Subcutaneous abdominal adipose tissue (tissue), 5 donors: ENCODE measurements around the gene RNF112.

Source experiments
- H3K27ac ChIP-seq: one replicate; pipeline ENCODE4 v1.7.0; 2013; ENCODE audit warnings: low read depth, mild to moderate bottlenecking, inconsistent platforms, low read length, moderate library complexity
- H3K27me3 ChIP-seq, 5 donors: one replicate each; pipeline ENCODE4 v1.7.0; 2013; ENCODE audit warnings: low read length in 5 of 5, inconsistent platforms in 1 of 5; ENCODE audit not compliant: control insufficient read depth in 5 of 5, insufficient read depth in 4 of 5
- H3K36me3 ChIP-seq, 5 donors: one replicate each; pipeline ENCODE4 v1.7.0; 2013; ENCODE audit warnings: low read length in 5 of 5; ENCODE audit not compliant: control insufficient read depth in 5 of 5, insufficient read depth in 5 of 5
- H3K4me1 ChIP-seq, 5 donors: one replicate each; pipeline ENCODE4 v1.7.0; 2013; ENCODE audit warnings: low read length in 5 of 5, mild to moderate bottlenecking in 3 of 5, moderate library complexity in 1 of 5; ENCODE audit not compliant: control insufficient read depth in 5 of 5, insufficient read depth in 5 of 5
- H3K4me3 ChIP-seq, 5 donors: one replicate each; pipeline ENCODE4 v1.7.0; 2013; ENCODE audit warnings: low read length in 5 of 5, low read depth in 1 of 5
- H3K9ac ChIP-seq, 5 donors: one replicate each; pipeline ENCODE4 v1.7.0; 2013; ENCODE audit warnings: low read length in 5 of 5, mild to moderate bottlenecking in 4 of 5, moderate library complexity in 3 of 5
- H3K9me3 ChIP-seq, 5 donors: one replicate each; pipeline ENCODE4 v1.7.0; 2013; ENCODE audit warnings: low read length in 5 of 5; ENCODE audit not compliant: control insufficient read depth in 5 of 5
- donor health status: healthy.
- donor health status: healthy.
- donor health status: healthy.
- donor health status: healthy.
- donor health status: healthy.

RNF112 gene

DNA sequence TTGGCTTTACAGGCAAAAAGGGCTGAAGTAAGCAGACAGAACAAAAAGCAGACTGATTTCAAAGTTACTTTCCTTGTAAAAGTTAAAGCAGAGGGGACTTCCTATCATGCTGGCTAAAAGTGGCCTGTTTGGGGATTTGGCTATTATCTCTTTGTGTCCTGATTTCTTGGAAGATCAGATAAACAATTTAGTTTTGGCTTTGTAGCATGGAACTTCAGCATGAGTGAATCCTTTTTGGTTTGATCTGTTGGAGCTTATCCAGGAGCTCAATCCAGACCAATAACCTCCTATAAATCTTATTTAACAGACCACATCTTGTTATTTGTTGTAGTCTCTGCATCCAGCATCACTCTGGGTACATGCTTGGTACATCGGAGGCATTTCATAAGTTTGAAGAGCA lies 8.9 kb upstream of the RNF112 start:
- H3K9ac ChIP-seq = no peak overlapping the region
- no peak overlapping the region for H3K27ac ChIP-seq
- H3K4me1 ChIP-seq = peaks cover 0 to 29% (median 27%) of the 10 kb centered on the region in 5 donors

DNA sequence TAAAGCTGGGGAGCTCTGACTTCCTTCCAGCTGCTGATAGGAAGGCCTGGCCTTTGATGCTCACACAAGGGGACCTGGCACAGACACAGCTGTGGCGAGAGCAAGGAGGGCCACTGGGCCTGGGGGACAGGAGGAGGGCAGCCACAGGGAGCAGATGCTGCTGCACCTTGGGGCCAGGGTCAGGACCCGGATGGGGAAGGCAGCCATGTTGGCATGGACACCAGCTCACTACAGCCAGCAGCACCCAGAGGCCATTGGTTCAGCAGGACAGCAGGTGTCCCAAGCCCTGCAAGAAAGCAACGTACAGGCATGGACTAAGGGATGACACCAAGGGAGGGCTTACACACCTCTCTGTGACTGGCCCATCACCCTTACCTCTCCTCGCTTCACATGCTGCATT lies 8.0 kb upstream of the RNF112 start:
- H3K4me1 ChIP-seq = peaks cover 0 to 23% (median 21%) of the 10 kb centered on the region in 5 donors
- H3K27me3 ChIP-seq = no peaks in the 10 kb centered on the region
- no peaks in the 10 kb centered on the region for H3K9me3 ChIP-seq
- no peaks in the 10 kb centered on the region for H3K36me3 ChIP-seq
- H3K27ac ChIP-seq = no peak overlapping the region
- H3K9ac ChIP-seq = no peak overlapping the region
- no peak overlapping the region for H3K4me3 ChIP-seq

More for the DNA sequence above, 8.9 kb upstream of the RNF112 start:
- no peaks in the 10 kb centered on the region for H3K27me3 ChIP-seq
- H3K4me3 ChIP-seq = no peak overlapping the region
- H3K9me3 ChIP-seq = no peaks in the 10 kb centered on the region
- no peaks in the 10 kb centered on the region for H3K36me3 ChIP-seq

DNA sequence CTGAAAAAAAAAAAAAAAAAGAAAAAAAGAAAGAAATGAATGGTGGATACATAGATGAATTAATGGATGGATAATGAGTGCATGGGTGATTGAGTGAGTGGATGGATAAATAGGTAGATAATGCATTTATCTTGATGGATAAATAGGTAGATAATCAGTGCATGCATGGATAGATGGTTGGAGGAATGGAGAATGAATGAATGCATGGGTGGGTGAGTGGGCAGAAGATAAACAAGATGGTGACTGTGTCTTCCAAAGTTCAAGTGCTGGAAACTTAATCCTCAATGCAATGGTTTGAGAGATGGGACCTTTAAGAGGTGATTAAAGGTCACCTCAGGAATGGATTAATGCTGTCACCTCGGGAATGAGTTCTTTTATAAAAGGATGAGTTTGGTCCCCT lies 6.8 kb upstream of the RNF112 start:
- Histone ChIP-seq H3K36me3 (no peaks in the 10 kb centered on the region), H3K27me3 (no peaks in the 10 kb centered on the region), H3K4me1 (peaks cover 0 to 12% (median 9%) of the 10 kb centered on the region in 5 donors), H3K4me3 (no peak overlapping the region), H3K9me3 (no peaks in the 10 kb centered on the region), H3K27ac (no peak overlapping the region), H3K9ac (no peak overlapping the region)

DNA sequence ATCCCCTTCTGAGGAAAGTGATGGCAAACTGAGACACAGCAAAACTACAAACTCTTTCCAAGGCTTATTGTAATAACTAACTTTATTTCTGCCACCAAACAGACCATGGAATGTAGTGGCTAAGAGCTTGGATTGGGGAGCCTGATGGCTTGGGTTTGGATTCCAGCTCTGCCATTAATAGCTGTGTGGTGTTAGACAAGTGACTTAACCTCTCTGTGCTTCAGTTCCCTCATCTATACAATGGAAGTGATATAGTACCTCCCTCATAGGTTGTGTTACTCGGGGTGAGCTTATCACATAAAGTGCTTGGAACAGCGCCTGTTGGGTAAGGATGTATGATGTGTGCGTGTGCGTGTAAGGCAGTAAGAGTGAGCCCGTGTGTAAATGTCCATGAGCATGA lies 5.9 kb upstream of the RNF112 start:
- H3K27me3 ChIP-seq = no peaks in the 10 kb centered on the region
- no peaks in the 10 kb centered on the region for H3K9me3 ChIP-seq
- no peak overlapping the region for H3K9ac ChIP-seq
- no peak overlapping the region for H3K27ac ChIP-seq
- no peaks in the 10 kb centered on the region for H3K36me3 ChIP-seq
- H3K4me1 ChIP-seq = peaks cover 0 to 6% (median 1%) of the 10 kb centered on the region in 5 donors
- no peak overlapping the region for H3K4me3 ChIP-seq

DNA sequence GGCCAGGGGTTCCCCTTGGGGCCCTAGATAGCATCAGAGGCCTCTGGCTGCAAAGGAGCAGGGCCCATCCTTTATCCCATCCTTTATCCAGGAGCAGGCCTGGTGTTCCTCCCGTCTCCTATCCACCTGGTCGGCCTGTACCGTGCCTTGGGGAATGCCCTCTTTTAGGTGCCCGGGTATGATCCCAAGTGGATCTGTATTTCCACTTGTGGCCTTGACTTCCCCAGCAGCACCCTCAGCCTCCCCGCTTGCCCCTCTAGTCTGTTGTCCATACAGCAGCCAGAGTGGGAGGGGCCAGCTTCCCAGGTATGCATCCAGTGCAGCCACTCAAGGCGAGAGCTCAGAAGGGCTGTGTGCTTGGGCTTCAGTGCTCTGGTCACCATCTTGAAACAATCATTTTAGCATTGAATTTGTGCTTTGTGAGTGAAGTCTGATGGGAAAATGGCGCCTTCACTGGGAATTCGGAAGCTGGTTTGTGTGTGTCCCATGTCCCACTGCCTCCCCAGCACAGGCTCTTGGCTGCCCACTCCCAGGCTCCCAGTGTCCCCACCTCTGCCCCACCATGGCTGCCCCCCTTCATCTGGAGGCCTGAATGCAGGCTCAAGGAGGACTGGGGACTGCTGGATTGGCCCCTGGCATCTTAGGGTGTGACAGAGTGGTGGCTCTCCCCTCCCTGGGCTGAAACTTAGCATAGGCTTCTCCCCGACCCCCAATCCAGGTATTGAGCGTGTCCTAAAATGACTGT lies 3.3 kb upstream of the RNF112 start:
- Histone ChIP-seq H3K36me3 (no peaks in the 10 kb centered on the region), H3K9ac (no peak overlapping the region), H3K27me3 (peaks cover 0 to 4% (median 3%) of the 10 kb centered on the region in 5 donors), H3K4me1 (peaks cover 0 to 13% (median 0%) of the 10 kb centered on the region in 5 donors), H3K9me3 (no peaks in the 10 kb centered on the region), H3K27ac (no peak overlapping the region), H3K4me3 (no peak overlapping the region)

DNA sequence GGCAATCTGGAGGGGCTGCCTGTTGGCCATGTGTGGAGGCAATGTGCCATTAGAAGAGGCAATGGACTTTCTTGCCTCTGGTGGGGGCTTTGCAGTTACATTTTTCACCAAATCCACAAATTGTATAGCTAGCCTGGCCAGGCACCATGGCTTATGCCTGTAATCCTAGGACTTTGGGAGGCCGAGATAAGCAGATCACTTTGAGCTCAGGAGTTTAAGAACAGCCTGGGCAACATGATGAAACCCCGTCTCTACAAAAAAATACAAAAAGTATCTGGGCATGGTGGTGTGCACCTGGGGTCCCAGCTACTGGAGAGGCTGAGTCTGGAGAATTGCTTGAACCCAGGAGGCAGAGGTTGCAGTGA lies 2.7 kb upstream of the RNF112 start:
- no peaks in the 10 kb centered on the region for H3K36me3 ChIP-seq
- peaks cover 0 to 4% (median 3%) of the 10 kb centered on the region in 5 donors for H3K27me3 ChIP-seq
- H3K9ac ChIP-seq = no peak overlapping the region
- no peak overlapping the region for H3K4me3 ChIP-seq
- H3K4me1 ChIP-seq = peaks cover 0 to 13% (median 0%) of the 10 kb centered on the region in 5 donors
- no peaks in the 10 kb centered on the region for H3K9me3 ChIP-seq
- no peak overlapping the region for H3K27ac ChIP-seq

DNA sequence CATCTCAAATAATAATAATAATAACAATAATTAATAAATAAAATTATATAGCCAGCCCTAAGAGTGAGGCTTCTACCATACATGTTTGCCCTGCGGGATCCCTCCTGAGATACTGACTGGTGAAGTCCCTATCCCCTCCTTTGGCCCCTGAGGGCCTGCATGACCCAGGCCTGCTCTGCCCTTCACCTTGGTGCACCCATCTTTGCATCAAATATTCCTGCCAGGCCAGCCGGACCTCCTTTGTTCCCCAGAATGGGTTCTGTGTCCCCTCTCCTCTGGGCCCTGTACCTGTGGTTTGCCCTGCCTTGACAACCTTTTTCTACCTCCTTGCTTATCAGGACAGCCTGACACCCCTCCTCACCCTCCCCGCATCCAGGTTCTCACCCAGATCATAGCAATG lies 2.0 kb upstream of the RNF112 start:
- Histone ChIP-seq H3K4me3 (no peak overlapping the region), H3K9me3 (no peaks in the 10 kb centered on the region), H3K4me1 (peaks cover 0 to 13% (median 0%) of the 10 kb centered on the region in 5 donors), H3K27ac (no peak overlapping the region), H3K9ac (no peak overlapping the region), H3K36me3 (no peaks in the 10 kb centered on the region), H3K27me3 (peaks cover 0 to 7% (median 3%) of the 10 kb centered on the region in 5 donors)

DNA sequence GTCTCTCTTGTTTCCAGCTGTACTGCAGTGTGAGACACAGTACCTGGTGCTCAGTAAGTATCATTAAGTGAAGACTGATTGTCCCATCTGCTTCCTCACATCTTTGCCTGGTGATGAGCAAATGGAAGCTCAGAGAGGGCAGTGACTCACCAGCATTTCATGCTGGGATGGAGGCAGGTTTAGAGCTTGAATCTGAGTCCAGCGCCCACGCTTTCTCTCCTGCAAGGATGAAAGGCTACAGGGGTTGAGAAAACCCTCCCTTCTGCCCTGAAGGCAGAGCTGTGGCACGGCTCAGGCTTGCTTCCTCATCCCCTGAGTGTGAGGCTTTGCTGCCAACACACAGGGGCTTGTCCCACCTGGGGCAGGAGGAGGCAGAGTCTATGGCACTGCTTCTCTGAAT lies 1.5 kb upstream of the RNF112 start:
- Histone ChIP-seq H3K27ac (no peak overlapping the region), H3K4me1 (peaks cover 0 to 13% (median 0%) of the 10 kb centered on the region in 5 donors), H3K27me3 (peaks cover 0 to 7% (median 3%) of the 10 kb centered on the region in 5 donors), H3K9me3 (no peaks in the 10 kb centered on the region), H3K9ac (no peak overlapping the region), H3K36me3 (no peaks in the 10 kb centered on the region), H3K4me3 (no peak overlapping the region)

DNA sequence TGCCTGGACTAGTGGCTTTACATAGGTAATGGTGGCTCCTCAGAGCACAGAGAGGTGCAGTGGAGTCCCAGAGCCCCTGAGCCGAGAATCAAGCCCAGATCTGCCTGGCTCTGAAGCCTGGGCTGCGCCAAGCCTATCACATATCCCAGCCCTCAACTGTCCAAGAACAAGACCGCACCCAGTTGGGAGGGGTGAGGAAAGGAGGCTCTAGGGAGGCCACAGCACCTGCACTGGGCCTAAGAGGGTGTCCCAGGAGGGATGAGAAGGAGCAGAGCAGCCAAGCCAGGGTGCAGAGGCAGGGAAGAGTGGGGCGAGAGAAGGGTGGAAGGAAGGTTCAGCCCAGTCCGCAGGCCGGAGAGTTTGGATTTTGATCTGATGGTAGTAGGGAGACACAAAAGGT lies 941 bp upstream of the RNF112 start:
- H3K4me1 ChIP-seq = peaks cover 0 to 13% (median 0%) of the 10 kb centered on the region in 5 donors
- peaks cover 0 to 7% (median 3%) of the 10 kb centered on the region in 5 donors for H3K27me3 ChIP-seq
- no peaks in the 10 kb centered on the region for H3K9me3 ChIP-seq
- no peak overlapping the region for H3K27ac ChIP-seq
- no peak overlapping the region for H3K4me3 ChIP-seq
- no peaks in the 10 kb centered on the region for H3K36me3 ChIP-seq
- H3K9ac ChIP-seq = no peak overlapping the region

DNA sequence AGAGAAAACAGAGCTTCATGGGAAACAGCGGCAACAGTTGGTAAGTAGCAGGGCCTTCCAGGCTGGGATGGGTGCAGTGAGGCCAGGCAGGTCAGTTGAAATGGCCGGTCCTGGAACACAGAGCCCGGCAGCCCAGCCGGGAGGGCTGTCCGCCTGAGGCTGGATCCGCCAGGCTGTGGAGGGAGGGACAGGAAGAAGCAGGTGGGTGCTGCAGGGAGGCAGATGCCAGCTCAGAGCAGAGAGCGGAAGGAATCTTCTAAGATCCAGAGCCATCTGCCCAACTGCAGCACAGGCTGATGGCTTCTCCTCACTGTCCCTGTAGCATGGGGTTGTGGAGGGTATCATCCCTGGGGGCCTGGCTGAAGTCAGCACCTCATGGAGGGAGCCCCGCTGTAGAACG lies 599 bp downstream of the RNF112 start:
- Histone ChIP-seq H3K4me1 (peaks cover 0 to 13% (median 0%) of the 10 kb centered on the region in 5 donors), H3K9ac (peak overlapping the region in 1 of 5 donors; percentile 13), H3K36me3 (no peaks in the 10 kb centered on the region), H3K9me3 (no peaks in the 10 kb centered on the region), H3K27me3 (peaks cover 0 to 10% (median 3%) of the 10 kb centered on the region in 5 donors), H3K4me3 (peak overlapping the region in 1 of 5 donors; percentile 33), H3K27ac (no peak overlapping the region)
